DMS114 treated with DMSO at 0.1 percent for 48 hours (cell line): Measurements from ENCODE around the gene KLHL6.
"Not testable (repeated sequence)": the region's sequence is repeated elsewhere in the genome, so short reads cannot be mapped to it uniquely, and the experiment has no call there.

Source experiments
- DNase-seq: peaks from one replicate; lab custom pipeline; 2025; ENCODE audit not compliant: unreplicated experiment; lab: John Stamatoyannopoulos, UW

KLHL6 gene

DNA sequence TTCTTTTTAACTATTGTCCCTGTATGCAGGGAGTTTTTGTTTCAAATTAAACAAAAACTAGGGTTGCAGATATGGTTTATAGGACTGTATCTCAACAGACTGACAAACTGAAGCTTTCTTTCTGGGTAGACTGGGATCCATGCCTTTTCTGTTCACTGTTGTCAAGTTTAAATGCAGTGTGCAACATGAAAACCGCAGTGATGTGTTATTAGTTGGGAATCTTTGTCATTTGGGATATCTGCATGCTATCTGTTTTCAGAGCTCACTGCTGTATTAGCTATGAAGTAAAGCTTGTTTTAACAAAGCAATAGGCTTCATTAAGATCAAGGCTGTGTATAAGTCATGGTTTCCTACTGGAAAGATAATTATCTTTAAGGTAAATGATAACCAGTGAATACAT is 105.7 kb downstream of the KLHL6 start:
- DNase-seq: no peak

DNA sequence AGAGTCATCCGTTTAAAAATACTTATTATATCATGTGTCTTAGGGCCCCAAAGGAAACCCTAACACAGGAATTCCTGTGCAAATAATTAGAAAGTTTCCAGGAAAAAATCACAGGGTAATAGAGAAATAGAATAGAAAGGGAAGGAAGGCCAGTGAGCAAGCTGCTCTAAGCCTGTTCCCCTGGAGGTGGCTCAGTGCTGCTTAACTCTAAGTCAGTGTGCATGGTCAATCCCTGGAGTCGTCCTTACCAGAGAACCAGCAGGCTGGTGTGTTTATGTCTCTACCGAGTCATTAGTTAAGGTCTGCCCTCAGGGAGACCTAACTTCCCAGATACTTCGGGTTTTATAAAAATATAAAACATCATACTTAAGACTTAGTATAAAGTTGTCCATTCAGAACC is 106.1 kb downstream of the KLHL6 start:
- peak; percentile 27 for DNase-seq

DNA sequence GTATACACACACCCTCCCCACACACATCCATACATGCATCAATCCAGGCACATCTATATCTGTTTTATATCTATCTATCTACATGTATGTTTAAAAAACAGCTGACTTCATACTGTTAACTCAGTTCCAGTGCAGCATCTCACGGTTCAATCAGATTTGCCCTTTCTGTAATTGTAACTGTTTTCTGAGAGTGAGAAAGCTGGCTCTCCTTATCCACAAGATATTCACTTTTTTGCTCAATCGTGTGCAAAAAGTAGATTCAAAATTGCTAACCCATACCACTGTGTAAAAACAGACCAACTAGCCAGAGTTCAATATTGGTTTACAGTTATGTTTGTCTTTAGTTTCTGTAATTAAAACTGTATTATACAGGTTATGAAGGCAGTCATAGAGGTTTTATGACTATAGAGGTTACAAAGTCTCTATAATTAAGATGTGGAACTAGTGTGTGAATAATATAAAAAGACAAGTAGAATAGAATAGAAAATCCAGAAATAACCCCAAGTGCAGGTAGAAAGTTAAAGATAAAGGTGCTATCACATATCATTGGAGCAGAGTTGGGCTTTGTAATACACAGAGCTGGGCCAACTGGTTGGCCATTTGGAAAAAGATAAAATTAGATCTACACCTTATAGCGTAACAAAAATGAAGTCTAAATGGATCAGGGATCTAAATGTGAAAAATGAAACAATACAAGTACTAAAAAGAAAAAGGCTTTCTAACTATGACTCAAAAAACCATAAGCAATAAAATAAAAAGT is 107.0 kb downstream of the KLHL6 start:
- no peak for DNase-seq

DNA sequence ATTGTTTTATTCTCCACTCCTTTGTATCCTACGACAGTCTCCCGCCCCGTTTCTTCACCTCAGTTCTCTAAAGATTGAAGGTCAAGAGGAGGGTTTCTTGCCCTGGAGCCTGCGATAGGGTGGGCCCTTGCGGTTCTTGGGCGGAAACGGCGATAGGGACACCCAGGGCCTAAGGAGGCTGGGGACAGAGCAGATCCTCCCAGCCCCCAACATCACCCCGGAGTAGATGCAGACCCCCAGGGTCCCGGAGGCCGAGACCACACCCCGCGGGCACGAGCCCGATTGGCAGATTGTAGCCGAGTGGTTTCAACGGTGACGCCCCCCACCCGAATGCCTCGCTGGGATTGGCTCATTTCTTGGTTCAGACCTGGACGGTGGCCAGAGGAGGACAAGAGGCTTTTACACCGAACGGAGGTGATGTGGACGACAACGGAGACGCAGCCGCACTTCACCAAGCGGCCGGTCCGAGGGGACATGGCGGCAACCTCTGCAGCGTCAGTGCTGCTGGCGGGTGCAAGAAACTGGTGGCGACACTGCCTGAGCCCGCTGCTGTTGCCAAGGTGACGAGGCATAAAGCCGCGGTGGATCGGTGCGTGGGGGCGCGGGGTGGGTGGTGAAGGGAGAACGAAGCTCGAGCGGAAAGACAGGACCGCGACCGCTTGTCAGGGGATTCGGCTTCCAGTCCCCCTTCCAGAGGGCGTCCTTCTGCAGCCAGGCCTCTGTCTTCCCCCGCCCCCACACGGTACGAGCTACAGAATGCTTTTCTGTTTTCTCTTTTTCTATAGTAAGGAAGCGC is 108.1 kb downstream of the KLHL6 start:
- peak; percentile 83 for DNase-seq

DNA sequence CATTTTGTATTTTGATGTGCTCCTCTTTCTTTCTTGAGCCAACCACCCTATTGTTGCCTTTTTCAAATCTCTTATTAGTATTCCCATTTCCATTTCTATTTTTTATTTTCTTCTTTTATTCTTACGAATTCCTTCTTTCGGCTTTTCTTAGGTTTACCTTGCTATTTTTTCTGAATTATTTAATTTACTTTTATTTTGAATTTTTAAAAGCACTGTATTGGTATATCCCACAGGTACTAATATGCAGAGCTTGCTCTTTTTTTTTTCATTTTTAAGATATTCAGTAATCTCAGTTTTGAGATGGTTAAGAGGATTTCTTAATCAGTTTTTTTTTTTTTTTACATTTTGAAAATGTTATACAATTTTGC is 108.7 kb downstream of the KLHL6 start:
- DNase-seq: no peak

DNA sequence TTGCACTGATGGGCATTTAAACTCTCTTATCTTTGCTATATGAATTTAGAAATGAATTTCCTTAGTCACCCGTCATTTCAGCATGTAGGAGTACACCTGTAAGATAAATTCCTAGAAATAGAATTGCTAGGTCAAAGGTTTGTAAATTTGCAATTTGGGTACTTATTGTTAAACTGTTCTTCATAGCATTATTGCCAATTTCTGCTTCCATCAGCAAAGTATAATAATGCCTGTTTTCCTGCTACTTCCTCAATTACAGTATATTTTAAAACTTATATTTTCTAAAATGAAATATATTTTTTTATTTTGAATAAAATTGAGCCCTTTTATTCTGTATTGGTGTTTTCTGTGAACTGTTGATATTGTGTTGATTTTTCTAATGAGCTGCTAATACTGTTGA is 110.8 kb downstream of the KLHL6 start:
- DNase-seq: no peak

DNA sequence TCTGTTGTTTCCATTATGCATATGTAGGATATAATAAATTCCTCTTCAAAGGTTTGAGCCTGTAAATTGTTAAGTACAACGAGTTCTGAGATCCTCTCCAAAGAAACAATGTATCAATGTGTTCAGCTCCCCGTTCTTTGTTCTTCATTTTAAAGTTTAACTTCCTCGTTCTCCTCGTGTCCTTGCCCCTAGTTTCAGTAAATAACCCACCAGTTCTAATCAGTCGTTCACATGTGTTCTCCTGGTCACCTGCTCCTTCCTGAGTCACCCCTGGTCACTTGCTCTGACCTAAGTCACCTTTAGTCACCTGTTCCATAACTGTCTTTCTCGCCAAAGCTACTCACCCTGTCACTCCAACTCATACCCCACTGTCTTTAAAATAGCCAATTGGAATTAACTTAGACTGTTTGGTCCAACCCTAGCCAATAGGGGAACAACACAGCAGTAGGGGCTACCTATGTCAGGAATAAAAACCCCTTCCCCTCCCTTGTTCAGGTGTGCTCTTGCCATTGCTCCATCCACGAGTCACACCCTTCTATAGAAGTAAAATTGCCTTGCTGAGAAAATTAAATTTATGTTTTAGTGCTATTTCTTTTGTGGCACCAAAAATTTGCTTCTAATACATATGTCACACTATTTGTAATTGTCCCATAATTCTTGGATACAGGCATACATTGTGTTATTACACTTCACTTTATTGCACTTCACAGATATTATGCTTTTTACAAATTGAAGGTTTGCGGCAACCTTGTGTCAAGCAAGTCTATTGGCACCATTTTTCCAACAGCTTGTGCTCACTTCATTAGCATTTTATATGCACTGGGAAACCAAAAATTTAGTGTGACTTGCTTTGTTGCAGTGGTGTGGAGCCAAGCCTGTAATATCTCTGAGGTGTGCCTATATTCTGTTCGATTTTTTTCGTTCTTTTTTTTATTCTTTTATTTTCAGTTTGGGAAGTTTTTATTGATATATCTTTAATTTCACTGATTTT is 111.8 kb downstream of the KLHL6 start:
- DNase-seq: no peak

DNA sequence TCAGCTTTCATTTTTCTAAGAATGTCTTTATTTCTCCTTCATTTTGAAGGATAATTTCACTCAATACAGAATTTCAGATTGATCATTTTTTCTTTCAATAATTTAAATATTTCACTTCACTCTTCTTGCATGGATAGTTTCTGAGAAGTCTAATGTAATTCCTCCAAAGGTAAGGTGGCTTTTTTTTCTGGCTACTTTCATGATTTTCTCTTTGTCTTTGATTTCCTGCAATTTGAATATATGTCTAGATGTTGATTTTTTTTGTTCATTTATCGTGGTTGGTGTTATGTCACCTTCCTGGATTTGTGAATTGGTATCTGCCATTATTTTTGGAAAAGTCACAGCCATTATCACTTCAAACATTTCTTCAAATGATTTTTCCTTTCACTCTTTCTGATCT is 112.5 kb downstream of the KLHL6 start:
- no peak for DNase-seq

DNA sequence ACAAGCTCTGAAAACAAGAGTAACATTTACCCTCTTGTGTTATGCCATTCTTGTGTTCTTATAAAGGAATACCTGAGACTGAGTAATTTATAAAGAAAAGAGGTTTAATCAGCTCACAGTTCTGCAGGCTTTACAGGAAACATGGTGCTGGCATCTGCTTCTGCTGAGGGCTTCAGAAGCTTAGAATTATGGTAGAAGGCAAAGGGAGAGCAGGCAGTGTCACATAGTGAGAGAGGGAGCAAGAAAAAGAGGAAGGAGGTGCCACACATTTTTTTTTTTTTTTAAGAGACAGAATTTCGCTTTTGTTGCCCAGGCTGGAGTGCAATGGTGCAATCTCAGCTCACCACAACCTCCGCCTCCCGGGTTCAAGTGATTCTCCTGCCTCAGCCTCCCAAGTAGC is 115.0 kb downstream of the KLHL6 start:
- not testable (repeated sequence) for DNase-seq

DNA sequence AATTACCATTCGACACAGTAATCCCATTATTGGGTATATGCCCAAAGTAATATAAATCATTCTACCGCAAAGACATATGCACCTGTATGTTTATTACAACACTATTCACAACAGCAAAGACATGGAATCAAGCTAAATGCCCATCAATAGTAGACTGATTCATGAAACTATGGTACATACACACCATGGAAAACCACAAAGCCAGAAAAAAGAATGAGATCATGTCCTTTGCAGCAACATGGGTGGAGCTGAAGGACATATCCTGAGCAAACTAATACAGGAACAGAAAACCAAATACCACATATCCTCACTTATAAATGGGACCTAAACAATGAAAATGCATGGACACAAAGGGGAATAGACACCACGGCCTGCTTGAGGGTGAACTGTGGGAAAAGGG is 116.0 kb downstream of the KLHL6 start:
- DNase-seq: no peak

DNA sequence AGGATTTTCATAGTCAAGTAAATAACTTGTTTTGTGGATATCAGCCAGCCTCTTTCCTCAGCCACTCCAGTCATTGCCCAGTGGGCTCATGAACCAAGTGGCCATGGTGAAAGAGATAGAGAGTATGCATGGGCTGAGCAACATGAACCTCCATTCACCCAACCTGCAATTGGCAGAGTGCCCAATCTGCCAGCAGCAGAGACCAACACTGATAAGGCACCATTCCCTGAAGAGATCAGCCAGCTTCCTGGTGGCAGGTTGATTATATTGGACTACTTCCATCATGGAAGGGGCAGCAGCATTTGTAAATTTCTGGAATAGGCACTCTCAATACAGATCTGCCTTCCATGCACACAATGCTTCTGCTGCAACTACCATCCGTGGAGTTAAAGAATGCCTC is 116.8 kb downstream of the KLHL6 start:
- no peak for DNase-seq

DNA sequence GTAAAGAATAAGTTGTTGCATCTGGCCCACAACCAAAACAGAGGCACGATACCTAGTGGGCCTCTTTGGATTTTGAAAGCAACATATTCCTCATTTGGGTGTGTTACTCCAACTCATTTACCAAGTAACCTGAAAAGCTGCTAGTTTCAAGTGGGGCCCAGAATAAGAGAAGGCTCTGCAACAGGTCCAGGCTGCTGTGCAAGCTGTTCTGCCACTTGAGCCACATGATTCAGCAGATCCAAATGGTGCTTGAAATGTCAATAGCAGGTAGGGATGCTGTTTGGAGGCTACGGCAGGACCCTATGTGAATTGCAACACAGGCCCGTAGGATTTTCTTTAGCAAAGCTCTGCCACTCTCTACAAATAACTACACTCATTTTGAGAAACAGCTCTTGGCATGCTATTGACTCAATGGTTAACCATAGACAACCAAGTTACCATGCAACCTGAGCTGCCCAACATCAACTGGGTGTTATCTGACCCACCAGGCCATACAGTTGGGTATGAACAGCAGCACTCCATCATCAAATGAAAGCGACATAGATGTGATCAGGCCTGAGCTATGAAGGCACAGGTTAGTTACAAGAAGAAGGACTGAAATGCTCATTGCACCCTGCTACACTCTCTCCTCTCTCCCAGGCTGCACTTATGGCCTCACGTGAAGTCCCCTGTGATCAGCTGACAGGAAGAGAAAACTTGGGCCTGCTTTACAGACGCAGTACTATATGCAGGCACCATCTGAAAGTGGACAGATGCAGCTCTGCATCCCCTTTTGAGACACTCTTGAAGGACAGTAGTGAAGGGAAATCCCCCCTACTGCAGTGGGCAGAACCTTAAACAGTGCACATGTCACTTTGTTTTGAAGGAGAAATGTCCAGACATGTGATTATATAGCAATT is 117.6 kb downstream of the KLHL6 start:
- DNase-seq: no peak
